Neuronal stem cell (in vitro differentiated cells): ENCODE results near the gene IRF6.

Experiments
- DNase-seq: peaks from one replicate; pipeline ENCODE4 v3.0.0-alpha.2; 2013; ENCODE audit warnings: low spot score
- H2AFZ ChIP-seq: one replicate; pipeline ENCODE4 v1.6.1; 2013; ENCODE audit warnings: mild to moderate bottlenecking, low read length, inconsistent platforms
- H2AK5ac ChIP-seq: 2 replicates; pipeline ENCODE4 v1.6.1; 2013; ENCODE audit warnings: low read depth, mild to moderate bottlenecking, inconsistent platforms, low read length, moderate library complexity, mixed read lengths
- H2BK120ac ChIP-seq: 2 replicates; pipeline ENCODE4 v1.6.1; 2013; ENCODE audit warnings: low read depth, mild to moderate bottlenecking, inconsistent platforms, low read length, moderate library complexity, mixed read lengths
- H2BK12ac ChIP-seq: one replicate; pipeline ENCODE4 v1.6.1; 2013; ENCODE audit warnings: low read length, inconsistent platforms
- H2BK15ac ChIP-seq: 2 replicates; pipeline ENCODE4 v1.6.1; 2013; ENCODE audit warnings: mild to moderate bottlenecking, low read length, inconsistent platforms, mixed read lengths
- H2BK5ac ChIP-seq: one replicate; pipeline ENCODE4 v1.6.1; 2013; ENCODE audit warnings: inconsistent platforms, mild to moderate bottlenecking, low read length, moderate library complexity
- H3K14ac ChIP-seq: one replicate; pipeline ENCODE4 v1.6.1; 2013; ENCODE audit warnings: low read length, inconsistent platforms
- H3K18ac ChIP-seq: 2 replicates; pipeline ENCODE4 v1.6.1; 2013; ENCODE audit warnings: low read length, inconsistent platforms
- H3K23ac ChIP-seq: 2 replicates; pipeline ENCODE4 v1.6.1; 2013; ENCODE audit warnings: low read depth, mild to moderate bottlenecking, mixed read lengths, low read length, inconsistent platforms; ENCODE audit not compliant: poor library complexity
- H3K27ac ChIP-seq: replicated peaks from 3 replicates; pipeline ENCODE4 v1.5.1; 2013; ENCODE audit warnings: low read length, inconsistent platforms
- H3K27me3 ChIP-seq, 3 experiments: 2 replicates each; pipeline ENCODE4 v1.6.1; 2013; ENCODE audit warnings: low read length in 3 of 3, mild to moderate bottlenecking in 2 of 3, inconsistent platforms in 1 of 3, low read depth in 1 of 3, mixed read lengths in 1 of 3, moderate library complexity in 1 of 3; ENCODE audit not compliant: control insufficient read depth in 3 of 3, insufficient read depth in 3 of 3
- H3K36me3 ChIP-seq, 2 donors: replicated peaks in 1 of 2; 2 replicates each; pipeline ENCODE4 v1.6.1; 2013; ENCODE audit warnings: low read length in 2 of 2; ENCODE audit not compliant: control insufficient read depth in 2 of 2, insufficient read depth in 2 of 2
- H3K4ac ChIP-seq: 2 replicates; pipeline ENCODE4 v1.6.1; 2013; ENCODE audit warnings: inconsistent platforms, mild to moderate bottlenecking, low read length, moderate library complexity
- H3K4me1 ChIP-seq, 2 donors: 1 replicate in 1 of 2; 2 replicates in 1 of 2; pipeline ENCODE4 v1.6.1; 2013; ENCODE audit warnings: low read length in 2 of 2, low read depth in 1 of 2; ENCODE audit not compliant: control insufficient read depth in 2 of 2, insufficient read depth in 1 of 2
- H3K4me2 ChIP-seq: one replicate; pipeline ENCODE4 v1.6.1; 2013; ENCODE audit warnings: mild to moderate bottlenecking, low read length, inconsistent platforms; ENCODE audit not compliant: insufficient read depth, poor library complexity, severe bottlenecking
- H3K4me3 ChIP-seq, 2 donors: 2 replicates each; pipeline ENCODE4 v1.5.1; 2013; ENCODE audit warnings: low read length in 2 of 2, mild to moderate bottlenecking in 2 of 2, inconsistent platforms in 1 of 2, moderate library complexity in 1 of 2
- H3K79me1 ChIP-seq: one replicate; pipeline ENCODE4 v1.6.1; 2013; ENCODE audit warnings: low read depth, mild to moderate bottlenecking, inconsistent platforms, low read length, moderate library complexity
- H3K9ac ChIP-seq: one replicate; pipeline ENCODE4 v1.6.1; 2013; ENCODE audit warnings: mild to moderate bottlenecking, low read depth, low read length, inconsistent platforms; ENCODE audit not compliant: poor library complexity
- H3K9me3 ChIP-seq, 2 donors: replicated peaks in 1 of 2; 2 replicates each; pipeline versions ENCODE3 to v1.6.1; 2013; ENCODE audit warnings: low read length in 2 of 2, mild to moderate bottlenecking in 2 of 2, inconsistent platforms in 1 of 2, low read depth in 1 of 2, mixed read lengths in 1 of 2, moderate library complexity in 1 of 2; ENCODE audit not compliant: control insufficient read depth in 2 of 2, insufficient read depth in 1 of 2
- H4K8ac ChIP-seq: one replicate; pipeline ENCODE4 v1.6.1; 2013; ENCODE audit warnings: low read depth, mild to moderate bottlenecking, inconsistent platforms, low read length, moderate library complexity
- H4K91ac ChIP-seq: one replicate; pipeline ENCODE4 v1.6.1; 2013; ENCODE audit warnings: low read length, low read depth, mild to moderate bottlenecking, inconsistent platforms; ENCODE audit not compliant: poor library complexity
- WGBS, 2 donors: extraction: QIAGEN DNeasy Blood & Tissue Kit; methylation state at CpG; one replicate each; pipeline ENCODE4 v1.1.7; 2013; ENCODE audit warnings: missing lambda C conversion rate in 2 of 2, mixed read lengths in 1 of 2; ENCODE audit not compliant: insufficient read length in 2 of 2, insufficient replicate concordance in 1 of 2; ENCODE audit errors: extremely low coverage in 2 of 2; 5-methylcytosine and 5-hydroxymethylcytosine counted together

The IRF6 gene

GRCh38 chr1:209747580-209748262 lies 58.2 kb downstream of the IRF6 start:
- Histone ChIP-seq H3K36me3 (no peaks in the 10 kb centered on the region), H3K18ac (peak overlapping the region; percentile 78), H3K4me3 (peak overlapping the region; percentile 19 to 68), H3K4me2 (peak overlapping the region; percentile 51), H3K79me1 (no peaks in the 10 kb centered on the region), H2BK5ac (no peak overlapping the region), H3K9ac (peak overlapping the region; percentile 51), H4K91ac (no peak overlapping the region), H2AFZ (peak overlapping the region; percentile 97), H3K4me1 (peaks cover 2 to 6% of the 10 kb centered on the region in 2 donors), H2BK15ac (no peak overlapping the region), H3K9me3 (no peaks in the 10 kb centered on the region), H3K23ac (no peak overlapping the region), H4K8ac (no peak overlapping the region), H3K27ac (no peak overlapping the region), H3K4ac (no peak overlapping the region), H3K14ac (no peak overlapping the region), H2BK12ac (no peak overlapping the region), H2BK120ac (no peak overlapping the region), H3K27me3 (peaks cover 0 to 20% (median 0%) of the 10 kb centered on the region in 3 experiments), H2AK5ac (no peak overlapping the region)
- no CpG with 5 or more reads among the region's 37 CpGs for WGBS, 2 donors
- peak; percentile 82 for DNase-seq

DNA sequence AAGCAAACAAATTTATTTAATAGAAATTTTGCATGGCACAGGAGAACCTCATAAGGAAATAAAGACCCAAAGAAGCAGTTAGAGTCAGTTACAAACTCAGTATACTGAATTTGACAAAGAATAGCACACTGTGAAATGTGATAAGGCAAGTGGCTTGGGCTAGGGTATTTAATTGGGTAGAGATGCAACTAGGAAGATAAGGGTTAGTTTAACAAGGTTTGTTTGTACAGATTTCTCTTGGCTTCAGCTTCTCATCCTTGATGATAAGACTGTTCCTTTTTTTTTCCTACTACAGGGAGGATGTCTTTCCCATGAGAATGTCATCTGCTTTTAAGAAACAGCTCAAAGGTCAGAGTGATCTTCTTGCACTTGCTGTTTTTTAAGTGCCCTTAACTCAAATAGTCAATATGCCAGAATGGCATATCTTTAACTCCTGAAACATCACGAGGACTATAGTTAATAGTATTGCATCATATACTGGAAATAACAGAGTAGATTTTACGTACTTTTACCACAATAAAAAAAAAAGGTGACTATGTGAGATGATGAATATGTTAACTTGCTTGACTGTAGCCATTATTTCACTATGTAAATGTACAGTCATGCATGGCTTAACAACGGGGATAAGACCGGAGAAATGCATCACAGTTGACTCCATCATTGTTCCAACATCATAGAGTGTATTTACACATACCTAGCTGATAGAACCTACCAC lies 59.3 kb downstream of the IRF6 start:
- H3K14ac ChIP-seq = no peak overlapping the region
- no peak for DNase-seq

GRCh38 chr1:209743145-209743482 lies 62.8 kb downstream of the IRF6 start:
- no peak overlapping the region for H2AK5ac ChIP-seq
- peaks cover 0 to 21% (median 0%) of the 10 kb centered on the region in 3 experiments for H3K27me3 ChIP-seq
- no peak overlapping the region for H3K4ac ChIP-seq
- H3K4me1 ChIP-seq = peaks cover 2 to 5% of the 10 kb centered on the region in 2 donors
- no peaks in the 10 kb centered on the region for H3K36me3 ChIP-seq
- no peak overlapping the region for H2BK5ac ChIP-seq
- no peak overlapping the region for H3K4me3 ChIP-seq
- no peak overlapping the region for H2BK12ac ChIP-seq
- H3K23ac ChIP-seq = no peak overlapping the region
- WGBS, 2 donors = no CpG with 5 or more reads among the region's 2 CpGs
- H2BK120ac ChIP-seq = no peak overlapping the region
- H4K91ac ChIP-seq = no peak overlapping the region
- H3K79me1 ChIP-seq = no peaks in the 10 kb centered on the region
- H3K27ac ChIP-seq = no peak overlapping the region
- H3K9me3 ChIP-seq = no peaks in the 10 kb centered on the region
- H2AFZ ChIP-seq = no peak overlapping the region
- H3K18ac ChIP-seq = no peak overlapping the region
- H3K14ac ChIP-seq = no peak overlapping the region
- no peak for DNase-seq
- H2BK15ac ChIP-seq = no peak overlapping the region
- H4K8ac ChIP-seq = no peak overlapping the region
- H3K4me2 ChIP-seq = no peak overlapping the region
- H3K9ac ChIP-seq = no peak overlapping the region

More for the DNA sequence above, 59.3 kb downstream of the IRF6 start:
- H3K18ac ChIP-seq = no peak overlapping the region
- no peak overlapping the region for H4K91ac ChIP-seq
- no peak overlapping the region for H3K27ac ChIP-seq
- H2BK5ac ChIP-seq = no peak overlapping the region
- H3K9ac ChIP-seq = no peak overlapping the region
- H3K4me2 ChIP-seq = no peak overlapping the region
- WGBS, 2 donors = no CpG with 5 or more reads among the region's 4 CpGs
- no peak overlapping the region for H2BK15ac ChIP-seq
- no peak overlapping the region for H2AK5ac ChIP-seq
- no peak overlapping the region for H2BK12ac ChIP-seq
- H3K4me1 ChIP-seq = peaks cover 2 to 6% of the 10 kb centered on the region in 2 donors
- no peak overlapping the region for H3K4me3 ChIP-seq
- H3K79me1 ChIP-seq = no peaks in the 10 kb centered on the region
- peaks cover 0 to 22% (median 0%) of the 10 kb centered on the region in 3 experiments for H3K27me3 ChIP-seq
- no peaks in the 10 kb centered on the region for H3K36me3 ChIP-seq
- no peak overlapping the region for H3K23ac ChIP-seq
- H2AFZ ChIP-seq = no peak overlapping the region
- no peak overlapping the region for H3K4ac ChIP-seq
- no peaks in the 10 kb centered on the region for H3K9me3 ChIP-seq
- no peak overlapping the region for H2BK120ac ChIP-seq
- H4K8ac ChIP-seq = no peak overlapping the region

DNA sequence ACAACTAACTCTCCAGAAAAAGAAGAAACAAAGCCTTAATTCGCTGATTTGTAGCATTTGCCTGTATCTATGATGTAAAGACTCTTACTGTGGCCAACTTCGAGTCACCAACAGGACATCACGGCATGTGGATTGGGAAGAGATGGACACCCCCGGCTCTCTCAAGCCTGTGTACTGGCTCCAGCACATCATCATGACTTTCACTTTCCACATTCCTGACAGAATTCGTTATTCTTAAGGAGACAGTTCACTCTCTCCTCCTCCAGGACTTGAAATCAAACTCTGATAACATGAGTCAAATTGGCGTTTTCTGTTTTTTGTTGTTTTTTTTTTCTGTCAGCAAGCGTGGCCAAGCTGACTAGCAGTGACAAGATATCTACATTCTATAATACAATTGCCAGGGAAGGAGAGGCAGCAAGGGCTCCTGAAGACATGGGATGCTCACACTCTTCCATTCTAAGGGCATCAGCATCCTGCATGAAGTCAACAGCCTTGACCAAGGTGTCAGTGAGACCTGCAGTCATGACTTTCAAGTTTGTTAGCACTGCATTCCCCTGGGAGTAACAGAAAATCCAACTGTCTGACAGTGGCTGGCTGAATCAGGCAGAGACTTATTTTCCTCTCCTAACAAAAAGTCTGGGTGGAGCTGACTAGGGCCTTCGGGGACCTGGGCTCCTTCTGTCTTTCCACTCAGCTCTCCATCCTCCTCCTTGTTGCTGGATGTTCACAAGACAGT lies 63.4 kb downstream of the IRF6 start:
- H3K4me2 ChIP-seq = no peak overlapping the region
- H2AFZ ChIP-seq = no peak overlapping the region

More for the DNA sequence above, 63.4 kb downstream of the IRF6 start:
- no peak overlapping the region for H4K91ac ChIP-seq
- no peak overlapping the region for H3K27ac ChIP-seq
- H3K9ac ChIP-seq = no peak overlapping the region
- no peak overlapping the region for H2BK120ac ChIP-seq
- no peak overlapping the region for H2AK5ac ChIP-seq
- no peak overlapping the region for H2BK12ac ChIP-seq
- no peak overlapping the region for H2BK5ac ChIP-seq
- no peak overlapping the region for H3K23ac ChIP-seq
- H3K4me1 ChIP-seq = peaks cover under 1 to 3% of the 10 kb centered on the region in 2 donors
- DNase-seq = no peak
- no peak overlapping the region for H3K4ac ChIP-seq
- no peak overlapping the region for H2BK15ac ChIP-seq
- peaks cover 0 to 21% (median 0%) of the 10 kb centered on the region in 3 experiments for H3K27me3 ChIP-seq
- no peaks in the 10 kb centered on the region for H3K9me3 ChIP-seq
- no peak overlapping the region for H3K14ac ChIP-seq
- H3K79me1 ChIP-seq = no peaks in the 10 kb centered on the region
- no peak overlapping the region for H3K4me3 ChIP-seq
- H3K18ac ChIP-seq = no peak overlapping the region
- WGBS, 2 donors = no CpG with 5 or more reads among the region's 8 CpGs
- no peak overlapping the region for H4K8ac ChIP-seq
- no peaks in the 10 kb centered on the region for H3K36me3 ChIP-seq
